H1 (cell line): ENCODE measurements around the gene BABAM2.

ENCODE experiments used
- CTCF ChIP-seq, 3 experiments: IDR thresholded peaks; 1 replicate in 2 of 3; 2 replicates in 1 of 3; pipeline versions ENCODE4 v1.5.1 to v1.6.1; 2011; ENCODE audit warnings: low read length in 3 of 3, mild to moderate bottlenecking in 3 of 3, inconsistent platforms in 2 of 3, low read depth in 1 of 3, moderate library complexity in 1 of 3; ENCODE audit not compliant: insufficient read depth in 1 of 3; ENCODE audit errors: control extremely low read depth in 1 of 3
- EP300 ChIP-seq, 2 experiments: IDR thresholded peaks; 1 replicate in 1 of 2; 2 replicates in 1 of 2; pipeline ENCODE4 v1.6.1; 2011 to 2012; ENCODE audit warnings: low read depth in 2 of 2, low read length in 2 of 2, mild to moderate bottlenecking in 2 of 2, borderline replicate concordance in 1 of 2, inconsistent platforms in 1 of 2, moderate library complexity in 1 of 2
- MAFK ChIP-seq: IDR thresholded peaks from 2 replicates; pipeline ENCODE4 v1.6.1; 2012; ENCODE audit warnings: low read depth, mild to moderate bottlenecking, improper control_type of control experiment, low read length
- MAX ChIP-seq: IDR thresholded peaks from 2 replicates; pipeline ENCODE4 v1.6.1; 2012; ENCODE audit warnings: inconsistent platforms
- TAF1 ChIP-seq: IDR thresholded peaks from 2 replicates; pipeline ENCODE4 v1.6.1; 2011; ENCODE audit warnings: mild to moderate bottlenecking, low read depth, low read length

GRCh38 chr2:28210535-28210934 is 320.0 kb downstream of the BABAM2 start:
- TF ChIP-seq TAF1 (no peak), EP300 (IDR thresholded peaks at IDR 0.05; ENCODE audit: borderline replicate concordance in 1 of 2, low read depth in 2 of 2, low read length in 2 of 2) (no peak), CTCF (IDR thresholded peaks at IDR 0.05; ENCODE audit: control extremely low read depth in 1 of 3, insufficient read depth in 1 of 3, low read depth in 1 of 3, low read length in 3 of 3) (no peak), MAX (no peak), MAFK (no peak)
